ENCODE measurements around the gene MRFAP1.
"Not testable (repeated sequence)": the region's sequence is repeated elsewhere in the genome, so short reads cannot be mapped to it uniquely, and the experiment has no call there.

Gene MRFAP1

GRCh38 chr4:6612961-6613675 lies 27.4 kb upstream of the MRFAP1 start:
- no peak for DNase-seq

GRCh38 chr4:6613676-6614651 lies 26.5 kb upstream of the MRFAP1 start:
- DNase-seq = no peak

- no peak for DNase-seq
Measured at GRCh38 chr4:6614701-6615230, 25.7 kb upstream of the MRFAP1 start.

DNA sequence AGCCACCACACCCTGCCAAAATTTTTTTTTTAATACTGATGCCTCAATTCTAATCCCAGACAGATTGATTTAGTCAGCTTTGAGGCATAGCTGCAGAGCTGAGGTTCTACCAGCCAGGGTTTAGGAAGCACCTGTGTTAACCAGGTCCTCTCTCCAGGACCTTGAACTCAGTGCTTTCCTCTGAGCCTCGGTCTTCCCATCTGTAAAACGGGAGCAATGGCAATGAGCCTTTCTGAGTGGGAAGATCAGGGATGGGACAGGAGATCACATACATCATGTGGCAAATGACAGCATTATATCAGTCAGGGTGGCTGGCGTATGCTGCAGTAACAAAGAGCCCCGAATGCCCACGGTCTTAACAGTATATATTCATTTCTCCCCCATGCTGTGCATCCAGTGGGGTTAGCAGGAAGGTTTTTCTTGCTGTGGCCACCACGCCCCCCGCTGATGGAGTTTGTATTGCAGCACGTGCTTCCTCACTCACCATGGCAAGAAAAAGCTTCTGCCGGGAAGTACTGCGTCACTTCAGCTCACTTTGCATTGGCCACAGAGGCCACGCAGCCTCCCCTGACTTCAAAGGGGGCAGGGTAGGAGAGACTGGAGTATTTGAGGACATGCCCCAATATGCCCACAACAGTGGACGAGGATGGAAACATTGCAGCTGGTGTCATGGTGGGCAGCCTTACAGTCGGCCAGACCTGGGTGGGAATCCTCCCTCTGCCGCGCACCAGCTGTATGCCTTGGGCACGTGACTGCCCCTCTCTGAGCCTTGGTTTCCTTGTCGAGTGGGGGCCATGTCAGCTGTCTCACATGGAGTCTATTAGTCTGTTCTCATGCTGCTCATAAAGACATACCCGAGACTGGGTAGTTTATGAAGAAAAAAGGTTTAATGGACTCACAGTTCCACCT lies 24.1 kb upstream of the MRFAP1 start:
- no peak for DNase-seq

DNA sequence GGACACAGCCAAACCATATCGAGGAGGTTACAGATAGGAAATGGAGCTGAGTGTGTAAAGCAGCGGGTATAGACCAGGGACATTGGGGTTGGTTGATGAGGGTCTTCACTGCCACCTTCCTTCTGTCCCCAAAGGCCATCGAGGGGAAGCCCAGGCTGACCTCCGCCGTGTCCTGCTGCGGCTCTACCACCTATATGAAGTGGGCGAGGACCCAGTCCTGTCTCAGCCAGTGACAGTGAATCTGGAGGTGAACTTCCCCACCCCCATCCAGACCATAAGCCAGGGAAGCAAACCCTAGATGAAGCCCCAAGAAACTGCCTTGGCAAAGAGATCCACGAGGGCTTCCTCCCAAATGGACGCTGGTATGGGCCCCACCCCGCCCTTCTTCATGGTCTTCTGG lies 23.2 kb upstream of the MRFAP1 start:
- DNase-seq = no peak

DNA sequence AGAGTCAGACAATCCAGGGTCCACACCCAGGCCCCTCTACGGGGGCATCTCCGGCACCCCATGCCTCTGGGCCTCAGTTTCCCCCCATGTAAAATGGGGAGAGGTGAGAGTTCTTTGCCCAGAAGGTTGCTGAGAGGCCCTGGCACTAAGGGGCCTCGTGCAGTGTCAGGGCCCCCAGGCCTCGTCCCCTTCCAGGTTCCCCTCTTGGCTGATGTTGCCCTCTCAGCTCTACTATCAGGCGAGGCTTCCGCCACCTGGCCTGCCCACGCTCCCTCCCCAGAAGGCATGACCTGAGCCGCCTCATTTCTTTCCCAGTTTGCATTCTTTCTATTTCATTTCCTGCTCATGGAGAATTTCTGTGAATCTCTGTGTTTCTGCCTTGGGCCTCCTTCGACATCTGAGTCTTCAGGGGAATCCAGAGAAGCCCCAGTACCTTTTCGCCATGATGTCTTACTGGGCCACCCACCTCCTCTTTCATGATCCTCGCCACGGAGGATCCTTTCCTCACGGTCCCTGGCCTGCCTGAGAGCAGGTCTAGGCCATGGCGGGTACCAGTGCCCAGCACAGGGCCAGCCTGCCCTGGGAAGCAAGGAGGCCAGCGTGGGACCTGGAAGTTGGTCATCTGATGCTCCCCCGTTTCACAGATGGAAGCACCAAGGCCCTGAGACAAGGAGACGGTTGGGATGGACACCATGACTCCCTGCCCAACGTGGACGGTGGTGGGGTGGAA lies 21.9 kb upstream of the MRFAP1 start:
- DNase-seq = no peak

GRCh38 chr4:6619116-6619465 lies 21.4 kb upstream of the MRFAP1 start:
- DNase-seq = no peak

DNA sequence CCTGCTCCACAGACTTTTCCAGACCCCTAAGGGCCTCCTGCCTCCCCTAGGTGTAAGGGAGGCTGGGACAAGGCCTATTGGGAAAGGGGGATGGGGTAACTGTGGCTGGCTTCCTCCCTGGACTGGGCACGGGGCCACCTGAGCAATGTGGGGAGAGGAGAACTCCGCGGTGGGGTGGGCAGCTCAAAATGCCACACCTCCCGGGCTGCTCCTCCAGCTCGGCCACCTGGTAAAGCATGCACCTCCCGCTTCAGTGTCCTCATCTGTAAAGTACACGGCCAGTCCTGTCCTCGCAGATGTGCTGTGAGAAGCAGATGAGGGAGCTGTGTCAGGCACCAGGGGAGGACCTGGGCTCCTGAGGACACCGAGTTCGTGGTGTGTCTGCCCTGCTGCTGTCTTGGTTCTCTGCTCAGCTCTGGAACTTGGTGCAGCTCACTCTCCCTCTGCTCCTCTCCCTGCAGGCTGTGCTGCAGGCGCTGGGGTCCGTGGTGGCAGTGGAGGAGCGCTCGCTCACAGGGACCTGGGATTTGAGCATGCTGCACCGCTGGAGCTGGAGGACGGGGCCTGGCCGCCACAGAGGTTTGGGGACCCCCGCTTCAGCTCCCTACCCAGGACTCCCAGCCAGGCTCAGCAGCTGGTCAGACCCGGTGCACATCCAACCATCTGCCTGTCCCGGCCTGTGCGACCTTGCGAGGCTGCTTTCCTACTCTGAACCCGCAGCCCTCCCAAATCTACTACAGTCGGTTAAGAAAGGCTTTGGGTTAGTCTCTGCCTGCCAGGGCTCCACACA lies 20.8 kb upstream of the MRFAP1 start:
- DNase-seq = no peak

DNA sequence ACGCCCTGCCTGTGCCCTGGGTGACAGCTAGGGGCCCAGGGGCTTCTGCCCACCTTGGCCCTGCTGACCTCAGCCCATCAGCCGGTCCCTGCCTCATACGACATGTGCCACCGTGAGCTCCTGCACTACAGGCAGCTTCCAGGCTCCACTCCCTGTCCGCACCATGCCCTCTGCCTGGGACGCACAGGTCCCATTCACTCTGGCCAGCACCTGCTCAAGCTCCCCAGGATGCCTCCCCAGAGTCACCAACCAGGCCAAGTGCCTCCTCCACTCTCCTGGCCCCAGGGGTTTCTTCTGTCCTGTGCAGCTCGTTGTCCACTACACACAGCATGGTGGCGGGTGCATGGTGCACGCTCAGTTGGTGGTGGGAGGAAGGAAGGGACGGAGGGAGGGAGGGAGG lies 20.2 kb upstream of the MRFAP1 start:
- no peak for DNase-seq

DNA sequence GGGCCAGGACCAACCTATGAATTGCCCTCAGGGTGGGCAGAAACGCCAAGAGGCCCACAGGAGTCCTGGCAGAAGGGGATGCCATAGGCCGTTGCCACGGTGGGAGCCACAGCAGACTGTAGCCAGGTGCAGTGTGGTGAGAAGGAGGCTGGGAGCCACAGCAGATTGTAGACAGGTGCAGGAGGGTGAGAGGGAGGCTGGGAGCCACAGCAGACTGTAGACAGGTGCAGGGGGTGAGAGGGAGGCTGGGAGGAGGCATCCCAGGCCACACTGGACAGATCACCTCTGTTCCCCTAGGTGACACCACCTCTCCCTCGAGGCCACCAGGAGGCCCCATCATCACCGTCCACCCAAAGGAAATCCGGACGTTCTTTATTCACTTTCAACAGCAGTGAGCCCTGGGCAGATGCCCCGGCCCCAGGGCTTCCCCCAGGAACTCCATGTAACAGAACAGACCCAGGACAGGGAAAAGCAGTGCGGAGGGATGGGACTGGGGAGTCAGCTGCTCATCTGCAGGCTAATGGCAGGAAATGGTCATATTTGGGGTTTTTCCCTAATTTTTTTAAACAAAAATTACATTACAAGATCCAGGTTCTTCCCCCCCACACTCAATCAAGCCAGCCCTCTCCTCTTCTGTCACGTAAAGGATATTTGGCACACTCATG lies 19.5 kb upstream of the MRFAP1 start:
- DNase-seq = no peak

GRCh38 chr4:6621556-6621927 lies 18.9 kb upstream of the MRFAP1 start:
- no peak for DNase-seq

GRCh38 chr4:6622744-6623143 lies 17.7 kb upstream of the MRFAP1 start:
- no peak for DNase-seq

- DNase-seq = no peak
Measured at GRCh38 chr4:6625256-6625655, 15.2 kb upstream of the MRFAP1 start.

DNA sequence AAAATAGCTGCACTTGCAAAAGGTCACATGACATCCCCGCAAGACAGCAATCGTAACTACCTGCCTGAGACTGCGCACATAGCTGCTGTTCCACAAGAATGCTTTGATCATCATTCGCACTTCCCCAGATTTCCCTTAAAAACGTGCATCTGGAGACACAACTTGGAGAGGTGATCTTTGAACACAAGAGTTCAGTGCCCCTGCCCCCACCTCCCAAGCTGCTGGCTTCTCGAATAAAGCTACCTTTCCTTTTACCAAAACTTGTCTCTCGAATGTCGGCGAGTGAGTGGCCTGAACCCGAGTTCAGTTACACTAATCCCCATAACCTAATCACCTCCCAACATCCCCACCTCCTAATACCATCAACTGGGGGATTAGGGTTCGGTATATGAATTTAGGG lies 14.4 kb upstream of the MRFAP1 start:
- DNase-seq = no peak

DNA sequence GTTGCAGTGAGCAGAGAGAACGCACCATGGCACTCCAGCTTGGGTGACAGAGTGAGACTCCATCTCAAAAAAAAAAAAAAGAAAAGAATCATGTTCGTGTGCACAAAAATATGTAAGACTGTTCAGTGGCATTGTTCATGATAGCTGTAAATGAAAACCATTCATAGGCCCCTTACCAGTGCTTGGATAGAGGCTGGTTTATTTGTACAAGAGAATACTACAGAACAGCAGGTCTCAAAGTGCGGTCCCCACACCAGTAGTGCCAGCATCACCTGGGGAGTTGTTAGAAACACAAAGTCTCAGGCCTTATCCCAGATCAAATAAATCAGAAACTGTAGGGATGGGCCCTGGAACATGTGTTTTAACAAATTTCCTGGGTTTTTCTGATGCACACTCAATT lies 12.7 kb upstream of the MRFAP1 start:
- DNase-seq = no peak

- not testable (repeated sequence) for DNase-seq
Measured at GRCh38 chr4:6628484-6628883, 12.0 kb upstream of the MRFAP1 start.

DNA sequence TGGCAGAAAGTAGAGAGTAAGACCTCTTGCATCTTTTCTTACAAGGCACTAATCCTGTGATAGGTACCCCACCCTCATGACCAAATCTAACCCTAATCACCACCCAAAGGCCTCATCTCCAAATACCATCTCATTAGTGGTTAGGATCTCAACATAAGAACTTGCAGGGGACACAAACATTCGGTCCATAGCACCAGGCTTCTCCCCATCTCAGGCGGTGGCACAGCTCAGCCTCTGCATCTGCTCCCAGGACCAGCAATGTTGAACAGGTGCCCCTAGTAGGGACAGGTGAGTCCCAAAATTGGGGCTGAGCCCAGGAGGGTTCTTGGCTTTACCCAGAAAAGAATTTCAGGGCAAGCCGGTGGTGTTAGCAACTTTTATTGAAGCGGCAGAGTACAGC lies 8.4 kb upstream of the MRFAP1 start:
- DNase-seq = no peak

- no peak for DNase-seq
Measured at GRCh38 chr4:6633091-6633906, 7.2 kb upstream of the MRFAP1 start.

- DNase-seq = no peak
Measured at GRCh38 chr4:6634746-6635145, 5.7 kb upstream of the MRFAP1 start.

GRCh38 chr4:6639137-6639680 lies 1.3 kb upstream of the MRFAP1 start:
- DNase-seq = no peak

Data from GDM1 (cell line).